Activated CD8-positive, alpha-beta memory T cell treated with anti-CD3 and anti-CD28 coated beads for 36 hours (primary cell): ENCODE results near the gene NEUROG1. TPM values are rescaled to one million over a fixed set of nuclear protein-coding genes. Genes with fewer than 3 reads are reported as not detected.
"Not testable (repeated sequence)": the region's sequence is repeated elsewhere in the genome, so short reads cannot be mapped to it uniquely, and the experiment has no call there.

ENCODE experiments used
- CTCF ChIA-PET: fragments of 350-600 bp; sonication (Branson Sonifier 250); formaldehyde crosslinking; loops from one replicate; lab custom pipeline; 2021; ENCODE audit warnings: antibody characterized with exemption; lab: Charles Lee
- POLR2A ChIA-PET: fragments of 350-600 bp; sonication (Branson Sonifier 250); formaldehyde crosslinking; loops from one replicate; lab custom pipeline; 2021; ENCODE audit warnings: antibody characterized with exemption; lab: Charles Lee
- total RNA-seq, 2 experiments: library from RNA; stranded (reverse); gene quantifications; one replicate each; pipeline ENCODE4 v1.2.3, GENCODE V29; 2021

Gene NEUROG1
- total RNA-seq, 2 experiments from 2014 or later: not detected

DNA sequence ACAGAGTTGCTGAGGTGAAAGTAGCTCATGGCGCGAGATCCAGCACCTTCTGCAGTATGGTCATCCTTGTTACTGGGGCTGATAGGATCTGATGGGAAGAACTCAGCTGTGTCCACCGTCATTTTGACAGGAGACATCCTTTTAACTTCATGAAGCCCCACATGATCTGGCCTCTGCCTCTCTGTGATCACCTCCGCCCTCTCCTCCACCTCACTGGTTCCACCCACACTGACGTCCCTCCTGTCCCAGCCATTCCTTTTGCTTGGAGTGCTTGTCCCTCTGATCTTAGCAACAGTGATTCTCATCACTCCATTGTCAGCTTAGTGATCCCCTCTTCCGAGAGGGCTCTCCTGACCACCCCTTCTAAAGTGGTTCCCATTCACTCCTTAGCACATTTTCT, 25.8 kb downstream of the NEUROG1 start:
- CTCF ChIA-PET: interaction anchor here (1.5 kb wide), 1 partner anchor 44 kb away, joined by 7 read pairs; no protein-coding TSS in a partner anchor
- POLR2A ChIA-PET: no interaction called here

DNA sequence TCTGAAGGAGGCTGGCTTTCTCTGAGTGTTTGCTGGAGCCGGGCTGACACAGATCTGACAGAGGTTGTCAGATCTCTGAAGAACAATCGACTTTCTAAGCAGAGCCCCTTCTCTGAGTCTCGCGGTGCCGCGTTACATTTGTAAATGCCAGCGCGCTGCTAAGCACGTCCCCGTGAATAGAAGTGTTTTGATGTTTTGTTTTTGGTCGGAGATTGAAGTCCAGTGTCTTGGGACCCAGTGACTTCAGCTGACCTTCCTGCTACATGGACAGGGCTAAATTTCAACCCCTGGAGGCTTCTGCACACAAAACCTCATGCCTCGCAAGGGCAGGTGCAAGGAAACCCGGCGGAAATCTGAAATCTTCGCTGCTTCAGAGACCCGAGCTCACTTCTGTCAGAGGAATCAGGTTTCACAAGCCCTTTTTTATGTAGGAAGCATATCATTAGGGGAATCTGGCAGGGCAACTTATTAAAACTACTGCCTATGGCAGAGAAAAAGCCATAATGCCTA, 27.2 kb downstream of the NEUROG1 start:
- ChIA-PET POLR2A (no interaction called here), CTCF (interaction anchor here (1.3 to 1.5 kb wide), 2 partner anchors 13 to 42 kb away, joined by 4 to 7 read pairs; no protein-coding TSS in a partner anchor)

- POLR2A ChIA-PET: no interaction called here
- CTCF ChIA-PET: no interaction called here
Measured at GRCh38 chr5:135505973-135506372, 29.8 kb downstream of the NEUROG1 start.

- POLR2A ChIA-PET: no interaction called here
- CTCF ChIA-PET: interaction anchor here (1.1 kb wide), 1 partner anchor 16 kb away, joined by 3 read pairs; no protein-coding TSS in a partner anchor
Measured at GRCh38 chr5:135504376-135504775, 31.4 kb downstream of the NEUROG1 start.

GRCh38 chr5:135503871-135504270, 31.9 kb downstream of the NEUROG1 start:
- CTCF ChIA-PET: interaction anchor here (1.1 kb wide), 1 partner anchor 15 kb away, joined by 3 read pairs; no protein-coding TSS in a partner anchor

DNA sequence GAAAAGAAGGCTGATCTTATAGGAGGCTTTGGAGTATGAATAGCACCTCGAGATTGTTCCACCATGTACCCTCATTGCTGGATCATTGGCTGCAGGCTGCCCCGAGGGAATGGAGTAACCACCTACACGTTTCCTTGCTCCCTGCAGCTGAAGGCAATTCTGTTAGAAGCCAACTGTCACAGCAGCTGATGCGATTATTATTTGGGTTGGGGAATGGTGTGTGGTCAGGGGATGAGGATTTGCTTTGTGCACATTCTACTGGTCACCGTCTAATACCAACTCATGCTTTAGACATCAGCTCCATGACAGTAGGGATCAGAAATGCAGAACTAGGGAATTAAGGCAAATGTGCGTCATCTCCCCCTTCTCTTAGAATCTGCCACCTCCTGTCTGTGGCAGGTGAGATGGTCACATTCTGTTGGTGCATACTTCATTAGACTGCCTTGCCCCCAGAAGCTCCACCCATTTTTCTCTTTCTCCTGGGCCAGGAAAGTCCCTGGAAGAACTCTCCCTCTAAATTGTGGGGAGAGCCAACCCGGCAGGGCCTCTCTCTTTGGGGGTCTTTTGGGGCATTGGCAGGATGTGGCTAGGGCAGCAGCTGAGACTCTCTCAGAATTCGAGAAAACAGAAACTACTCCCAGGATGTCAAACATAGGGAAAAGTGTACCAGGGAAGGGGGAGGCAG, 32.8 kb downstream of the NEUROG1 start:
- CTCF ChIA-PET: no interaction called here

More at GRCh38 chr5:135503871-135504270, 31.9 kb downstream of the NEUROG1 start:
- POLR2A ChIA-PET: no interaction called here

DNA sequence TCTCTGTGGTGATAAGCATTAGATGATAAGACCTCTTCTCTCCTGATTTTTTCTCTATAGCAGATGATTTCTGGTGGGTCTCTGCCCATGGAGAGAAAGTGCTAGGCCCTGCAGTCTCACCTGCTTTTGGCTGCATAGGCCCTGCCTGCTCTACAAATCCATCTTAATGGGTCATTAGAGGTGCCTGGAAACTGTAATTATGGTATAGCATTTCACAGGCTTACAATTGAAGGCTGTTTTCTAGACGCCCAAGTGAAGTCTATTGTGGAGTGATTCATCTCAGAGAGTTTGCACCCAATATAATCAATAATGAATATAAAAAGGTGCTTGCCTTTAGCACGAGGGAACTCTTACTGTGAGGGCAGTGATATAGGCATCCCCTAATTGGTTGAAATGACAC, 33.8 kb downstream of the NEUROG1 start:
- CTCF ChIA-PET: interaction anchor here (0.5 kb wide), 1 partner anchor 711 kb away, joined by 3 read pairs; no protein-coding TSS in a partner anchor

More for the DNA sequence above, 32.8 kb downstream of the NEUROG1 start:
- POLR2A ChIA-PET: no interaction called here

DNA sequence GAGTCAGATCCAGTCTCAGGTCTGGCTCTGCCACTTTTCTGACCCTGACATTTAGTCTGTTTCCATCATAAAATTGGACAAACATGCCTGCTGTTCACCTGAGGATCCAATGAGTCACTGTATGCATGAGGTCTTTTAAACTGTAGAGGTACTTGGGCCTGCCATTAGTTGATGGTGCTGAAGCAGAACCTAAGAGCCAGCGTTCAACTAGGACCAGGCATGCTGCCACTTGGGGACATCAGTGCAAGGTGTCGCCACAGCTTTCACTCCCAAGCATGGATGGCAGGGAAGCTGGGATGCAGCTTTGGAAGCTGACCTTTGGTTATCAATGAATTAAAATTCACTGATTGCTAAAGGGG, 37.1 kb downstream of the NEUROG1 start:
- ChIA-PET POLR2A (no interaction called here), CTCF (no interaction called here)

More for the DNA sequence above, 33.8 kb downstream of the NEUROG1 start:
- POLR2A ChIA-PET: no interaction called here

- CTCF ChIA-PET: no interaction called here
- POLR2A ChIA-PET: no interaction called here
Measured at GRCh38 chr5:135497971-135498636, 37.7 kb downstream of the NEUROG1 start.

GRCh38 chr5:135495531-135495930, 40.2 kb downstream of the NEUROG1 start:
- CTCF ChIA-PET, POLR2A ChIA-PET: not testable (repeated sequence)

DNA sequence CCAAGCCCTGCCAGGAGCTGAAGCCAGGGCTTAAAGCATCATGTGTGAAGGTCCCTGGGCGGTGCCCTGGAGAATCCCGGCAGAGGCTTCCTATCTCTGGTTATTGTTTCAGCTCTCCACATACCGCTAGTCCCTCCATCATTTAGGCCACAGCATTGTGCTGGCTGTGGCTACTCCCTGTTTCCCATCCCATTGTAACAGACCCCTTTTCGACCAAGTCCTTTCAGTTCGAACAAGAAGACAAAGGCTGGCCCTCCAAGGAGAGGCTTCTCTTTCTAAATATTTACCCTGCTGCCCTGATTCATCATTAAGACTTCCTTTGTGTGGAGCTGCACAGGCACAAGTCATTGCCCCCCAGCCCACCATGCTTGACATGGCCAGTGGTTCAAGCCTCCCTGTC, 41.6 kb downstream of the NEUROG1 start:
- POLR2A ChIA-PET: no interaction called here
- CTCF ChIA-PET: interaction anchor here (0.5 to 1.6 kb wide), 2 partner anchors 22 to 28 kb away, joined by 3 read pairs; no protein-coding TSS in a partner anchor

DNA sequence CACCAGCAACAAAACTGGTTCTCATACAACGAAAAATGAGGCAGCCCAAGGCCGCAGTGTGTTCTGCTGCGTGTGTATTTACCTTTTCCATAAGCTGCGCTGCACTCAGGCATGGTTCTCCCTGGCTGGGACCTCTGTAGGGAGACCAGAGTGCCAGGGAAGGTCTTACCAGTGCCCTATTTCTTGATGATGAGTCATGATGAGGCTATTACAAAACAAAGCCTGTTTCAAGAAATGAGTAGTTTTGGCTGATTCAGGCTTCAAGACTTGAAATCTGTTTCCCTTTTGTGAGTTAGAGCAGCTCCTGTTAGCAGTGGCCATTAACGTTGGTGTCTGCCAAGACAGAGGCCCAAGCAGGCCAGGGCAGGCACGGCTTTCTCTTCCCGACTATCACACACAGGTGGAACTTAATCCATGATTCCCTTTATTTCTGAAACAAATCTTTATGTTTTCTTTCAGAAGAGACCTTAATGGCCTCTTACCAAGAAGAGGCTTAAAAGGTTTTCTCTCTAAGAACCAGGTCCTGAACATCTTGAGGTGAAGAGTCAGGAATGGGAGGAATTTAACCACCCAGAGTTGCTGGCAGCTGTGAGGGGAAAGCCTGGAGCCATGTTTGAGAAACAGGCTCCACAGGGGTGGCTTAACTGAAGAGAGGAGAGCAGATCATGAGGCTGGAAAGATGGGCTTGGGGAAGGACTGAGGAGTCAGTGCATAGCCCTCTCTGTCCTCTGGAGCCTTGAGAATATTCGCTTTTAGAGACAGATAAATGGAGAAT, 42.2 kb downstream of the NEUROG1 start:
- POLR2A ChIA-PET: no interaction called here
- CTCF ChIA-PET: interaction anchor here (0.5 to 1.6 kb wide), 2 partner anchors 23 to 27 kb away, joined by 3 read pairs; no protein-coding TSS in a partner anchor

DNA sequence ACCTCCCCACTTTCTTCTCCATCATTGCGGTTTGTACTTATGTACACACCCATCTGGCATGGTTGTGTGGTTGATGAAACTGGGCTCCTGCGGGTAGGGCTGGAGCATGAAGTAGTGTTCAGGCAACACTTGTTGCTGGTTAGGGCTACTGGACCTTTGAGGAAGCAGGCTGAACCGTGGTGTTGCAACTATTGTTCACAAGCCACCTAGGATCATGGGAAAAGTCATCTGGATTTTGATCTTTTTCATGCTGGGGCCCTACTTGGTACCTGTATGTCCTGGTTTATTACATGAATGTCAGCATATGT, 43.5 kb downstream of the NEUROG1 start:
- CTCF ChIA-PET: no interaction called here
- POLR2A ChIA-PET: no interaction called here

DNA sequence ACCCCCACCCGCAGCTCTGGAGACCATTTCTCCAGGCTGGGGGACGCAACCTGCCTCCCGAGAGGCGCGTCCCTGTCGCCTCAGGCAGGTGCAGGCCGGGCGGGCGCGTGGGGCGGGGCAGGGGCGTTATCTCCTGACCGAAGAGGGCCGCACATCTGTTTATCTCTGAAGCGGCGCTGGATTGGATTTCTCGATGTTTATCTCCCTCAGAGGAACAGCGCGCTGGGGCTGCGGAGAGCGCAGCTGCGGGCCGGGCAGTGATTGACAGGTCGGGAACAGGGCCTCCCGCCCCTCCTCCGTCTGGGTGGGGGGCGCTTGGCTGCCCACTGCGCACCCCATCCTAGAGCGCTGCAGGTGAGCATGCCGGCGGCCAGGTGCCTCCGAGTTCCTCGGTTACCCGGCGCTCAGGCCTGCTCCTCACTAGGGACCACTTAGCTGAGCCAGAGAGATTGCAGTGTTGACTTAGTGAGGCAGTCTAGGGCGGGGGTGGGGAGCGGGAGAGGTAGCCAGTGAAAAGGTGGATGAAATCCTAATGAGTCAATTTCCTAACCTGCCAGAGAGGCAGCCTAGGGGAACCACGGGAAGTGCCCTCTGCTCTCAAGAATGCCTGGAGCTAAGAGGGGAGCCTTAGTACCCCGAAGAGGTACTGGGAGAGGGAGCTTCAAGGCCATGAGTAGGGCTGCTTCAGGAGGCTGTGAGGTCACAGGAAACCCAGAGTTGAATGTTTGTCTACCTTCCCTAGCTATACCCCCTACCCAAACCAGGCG, 44.0 kb downstream of the NEUROG1 start:
- ChIA-PET CTCF (no interaction called here), POLR2A (no interaction called here)

- POLR2A ChIA-PET: no interaction called here
- CTCF ChIA-PET: no interaction called here
Measured at GRCh38 chr5:135491038-135491551, 44.7 kb downstream of the NEUROG1 start.

DNA sequence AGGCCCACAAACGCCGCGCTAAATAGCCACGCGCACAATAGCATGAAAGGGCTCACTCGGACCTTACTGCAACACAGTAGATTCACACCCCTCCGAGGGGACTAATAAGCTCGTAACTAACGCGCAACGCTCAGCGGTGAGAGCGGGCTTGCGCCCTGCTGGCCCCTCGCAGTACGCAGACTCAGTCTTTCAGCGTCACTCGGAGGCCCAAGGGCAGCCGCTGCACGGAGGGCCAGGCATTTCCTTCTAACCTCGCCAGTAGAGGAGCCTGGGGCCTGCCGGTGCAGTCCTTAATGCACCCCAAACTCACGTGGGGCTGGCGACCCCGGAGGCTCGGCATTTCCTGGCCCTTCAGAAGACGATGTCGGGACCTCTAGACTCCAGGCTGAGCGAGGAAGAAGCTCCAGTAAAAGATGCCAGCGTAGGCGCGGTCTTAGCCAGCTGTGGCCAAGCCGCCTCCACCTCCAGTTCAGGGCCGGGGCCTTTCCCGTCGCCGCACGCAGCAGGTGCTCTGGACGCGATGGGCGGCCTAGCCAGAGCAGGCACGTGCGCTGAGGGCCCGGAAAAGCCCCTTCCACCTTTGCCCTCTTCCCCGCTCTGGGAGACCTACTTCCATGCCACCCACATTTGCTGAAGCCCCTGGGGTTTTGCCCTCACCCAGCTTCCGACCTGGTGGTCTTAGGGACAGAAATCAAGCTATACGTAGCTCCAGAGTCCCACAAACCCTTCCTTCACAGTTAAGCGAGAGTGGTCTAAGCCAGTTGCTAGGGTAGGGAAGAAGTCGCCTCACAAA, 45.3 kb downstream of the NEUROG1 start:
- ChIA-PET CTCF (no interaction called here), POLR2A (no interaction called here)

DNA sequence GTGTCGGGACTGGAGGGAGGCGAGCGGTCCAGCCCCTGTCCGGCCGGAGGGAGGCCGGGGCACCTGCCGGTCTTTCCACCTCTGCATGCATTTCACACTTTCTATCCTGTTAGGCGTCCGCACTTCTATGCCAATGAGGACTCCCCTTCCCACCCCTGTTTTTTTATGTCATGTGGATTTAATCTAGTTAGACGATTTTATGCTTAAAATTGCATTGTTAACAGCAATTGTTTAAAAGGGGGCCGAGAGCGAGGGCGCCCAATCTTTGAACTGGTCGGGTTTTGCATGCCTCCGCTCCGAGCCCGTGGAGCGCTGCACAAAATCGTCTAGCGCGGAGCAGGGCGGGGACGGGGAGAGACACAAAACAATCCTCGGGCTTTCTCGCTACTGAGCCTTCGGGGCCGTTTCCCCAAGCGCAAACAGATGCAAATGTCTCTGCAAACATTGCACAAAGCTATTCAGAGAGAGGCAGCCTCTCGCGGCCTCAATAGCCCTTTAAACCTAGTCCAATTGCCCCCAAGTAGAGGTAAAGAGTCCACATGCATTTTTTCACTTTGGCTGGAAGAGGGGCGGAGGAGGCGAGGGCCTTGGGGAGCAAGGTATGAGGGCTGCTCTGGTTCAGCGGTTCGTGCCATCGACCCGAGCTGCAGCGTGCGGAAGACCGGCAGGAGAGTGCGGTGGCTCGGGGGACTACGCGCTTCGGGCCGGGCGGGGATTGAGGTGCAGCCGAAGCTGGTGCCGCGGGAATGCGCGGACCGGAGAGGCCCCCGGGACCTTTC, 46.1 kb downstream of the NEUROG1 start:
- POLR2A ChIA-PET: no interaction called here
- CTCF ChIA-PET: no interaction called here
